ENCODE measurements around the gene LRRC28.

The LRRC28 gene

GRCh38 chr15:99307735-99308134 lies 56.5 kb downstream of the LRRC28 start:
- no peak for DNase-seq

DNA sequence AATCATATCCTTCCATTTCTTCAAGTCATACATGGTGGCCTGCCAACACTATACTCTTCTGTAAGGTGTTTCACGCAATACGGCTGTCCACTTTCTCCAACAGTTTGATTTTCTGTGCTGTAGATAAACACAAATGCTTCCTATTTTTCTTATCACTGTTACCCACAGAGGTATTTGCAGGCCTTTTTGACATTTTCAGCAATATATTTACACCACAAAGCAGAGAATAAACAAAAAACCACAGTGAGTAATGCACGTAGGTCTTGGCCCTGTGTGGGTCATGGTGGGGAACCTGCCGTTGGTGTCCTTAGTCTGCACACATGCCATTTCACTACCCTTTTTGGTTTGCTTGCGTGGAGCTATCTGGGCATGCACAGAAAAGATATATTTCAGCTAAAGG lies 59.5 kb downstream of the LRRC28 start:
- DNase-seq, result no peak

- DNase-seq, result no peak
These were observed 60.9 kb downstream of the LRRC28 start for GRCh38 chr15:99312228-99312627.

- DNase-seq, result no peak
These were observed 61.5 kb downstream of the LRRC28 start for GRCh38 chr15:99312794-99313193.

DNA sequence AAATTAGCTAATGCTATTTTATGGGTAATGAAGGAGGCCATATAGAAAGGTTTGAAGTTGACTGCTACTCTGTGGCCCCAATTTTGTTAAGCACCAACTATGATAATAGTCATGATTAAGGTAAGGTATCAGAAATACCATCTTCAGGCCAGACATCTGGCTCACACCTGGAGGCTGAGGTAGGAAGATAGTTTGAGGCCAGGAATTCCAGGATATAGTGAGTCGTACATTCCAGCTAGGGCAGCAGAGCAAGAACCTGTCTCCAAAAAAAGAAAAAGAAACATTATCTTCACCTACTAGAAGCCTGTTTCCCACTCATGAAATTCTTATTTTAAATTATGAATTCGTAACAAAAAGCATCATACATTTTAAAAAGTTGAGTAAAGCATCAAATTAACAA lies 64.4 kb downstream of the LRRC28 start:
- no peak for DNase-seq

DNA sequence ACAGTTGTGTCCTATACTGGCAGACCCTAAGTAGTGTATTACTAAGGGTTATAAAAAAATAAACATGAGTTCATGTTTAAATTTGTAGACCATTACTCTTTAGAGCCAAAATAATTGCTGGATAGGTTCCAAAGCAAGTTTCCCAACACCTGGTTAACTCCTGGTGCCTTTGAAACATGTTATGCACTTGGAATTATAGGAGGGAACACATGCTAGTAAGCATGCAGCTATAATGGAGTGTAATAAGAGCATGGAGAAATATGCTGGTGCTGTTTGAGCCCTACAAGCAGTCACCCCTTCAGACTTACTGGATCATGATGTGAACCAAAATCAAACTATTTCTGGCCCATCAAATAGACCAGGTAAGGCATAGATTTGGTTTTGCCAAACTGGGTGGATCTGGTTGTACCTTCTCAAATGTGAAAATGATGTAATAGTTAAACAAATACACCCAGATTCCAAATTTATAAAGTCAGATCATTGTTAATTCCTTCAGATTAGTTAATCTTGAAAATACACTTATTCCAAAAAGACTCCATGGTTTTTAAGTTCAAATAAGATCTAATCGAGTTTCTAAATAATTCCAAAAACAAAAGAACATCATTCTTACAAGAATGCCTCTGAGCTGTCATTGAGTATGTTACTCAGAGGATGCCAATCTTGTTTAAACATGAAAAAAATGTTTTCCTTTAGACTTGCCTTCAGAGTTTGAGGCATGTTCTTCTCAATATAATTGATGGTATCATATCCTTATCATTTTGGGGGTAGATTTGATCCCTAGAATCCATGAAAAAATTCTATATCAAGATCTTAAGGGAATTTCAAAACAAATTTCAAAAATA lies 69.3 kb downstream of the LRRC28 start:
- DNase-seq, result no peak

GRCh38 chr15:99321468-99321867 lies 70.2 kb downstream of the LRRC28 start:
- no peak for DNase-seq

- DNase-seq, result no peak
These were observed 71.5 kb downstream of the LRRC28 start for GRCh38 chr15:99322643-99323405.

- DNase-seq, result no peak
These were observed 72.9 kb downstream of the LRRC28 start for GRCh38 chr15:99324082-99324620.

DNA sequence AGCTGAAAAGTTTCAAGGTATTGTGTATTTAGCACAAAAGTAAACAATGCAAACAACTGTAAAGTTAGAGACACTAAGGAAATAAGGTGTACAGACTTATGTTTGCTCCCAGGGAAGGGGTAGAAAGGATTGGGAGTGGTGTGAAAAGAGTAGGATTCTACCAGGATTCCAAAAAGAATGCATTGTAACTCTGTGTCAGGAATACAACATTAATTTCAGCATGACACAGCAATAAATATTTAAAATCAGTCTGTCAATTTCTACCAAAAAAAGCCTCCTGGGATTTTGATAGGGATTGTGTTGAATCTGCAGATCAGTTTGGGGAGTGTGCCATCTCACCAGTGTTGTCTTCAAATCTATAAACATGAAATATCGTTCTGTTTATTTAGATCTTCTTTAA lies 73.4 kb downstream of the LRRC28 start:
- no peak for DNase-seq

DNA sequence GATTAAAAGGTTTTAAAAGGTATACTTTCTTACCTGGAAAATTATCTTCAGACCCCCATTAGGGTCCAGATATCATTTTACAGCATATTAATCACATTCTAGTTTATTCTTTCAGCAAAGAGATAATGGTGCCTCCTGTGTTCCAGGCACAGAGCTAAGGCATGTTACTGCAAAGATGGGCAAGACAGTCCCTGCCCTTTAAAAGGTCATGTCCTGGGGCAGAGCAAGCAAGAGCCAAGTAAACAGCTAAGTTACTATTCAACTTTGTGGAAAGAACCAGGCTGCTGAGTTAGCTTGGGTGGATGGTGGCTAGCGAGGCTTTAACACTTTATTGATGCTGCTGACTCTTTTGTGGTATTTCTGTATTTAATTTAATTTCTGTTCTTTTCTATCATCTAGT lies 75.0 kb downstream of the LRRC28 start:
- DNase-seq, result no peak

- no peak for DNase-seq
These were observed 77.1 kb downstream of the LRRC28 start for GRCh38 chr15:99328106-99329072.

GRCh38 chr15:99331381-99331780 lies 80.1 kb downstream of the LRRC28 start:
- DNase-seq, result no peak

DNA sequence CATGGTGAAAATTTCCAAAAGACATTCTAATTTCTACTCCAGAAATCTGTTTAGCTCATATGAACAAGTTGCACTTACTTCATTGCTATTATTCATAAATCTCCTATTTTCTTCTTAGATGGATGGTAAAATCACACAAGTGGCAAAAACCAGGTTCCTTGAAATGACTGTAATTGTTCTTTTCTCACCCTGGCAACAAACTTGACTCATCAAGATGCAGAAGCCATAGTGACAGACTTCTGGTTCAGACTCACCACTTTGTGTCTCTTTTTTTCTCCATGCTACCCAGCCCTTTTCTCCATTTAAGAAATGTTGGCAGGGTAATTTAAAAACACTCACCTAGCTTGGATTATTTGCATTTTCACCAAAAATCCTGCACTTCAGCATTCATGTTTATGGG lies 82.1 kb downstream of the LRRC28 start:
- no peak for DNase-seq

- no peak for DNase-seq
These were observed 82.7 kb downstream of the LRRC28 start for GRCh38 chr15:99333981-99334380.

DNA sequence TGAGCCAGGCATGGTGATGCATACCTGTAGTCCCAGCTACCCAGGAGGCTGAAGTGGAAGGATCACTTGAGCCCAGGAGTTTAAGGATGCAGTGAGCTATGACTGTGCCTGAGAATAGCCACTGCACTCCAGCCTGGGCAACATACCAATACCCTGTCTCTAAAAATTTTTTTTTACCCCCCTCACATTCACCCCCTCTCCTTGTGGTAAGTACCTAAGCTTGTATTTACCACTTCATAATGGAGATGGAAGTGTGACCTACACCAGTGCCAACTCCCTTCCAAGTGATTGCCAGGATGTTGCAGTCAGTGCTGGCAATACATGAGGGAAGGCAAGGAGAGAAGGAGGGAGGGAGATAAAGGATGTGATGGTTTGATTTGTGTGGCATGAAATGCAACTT lies 84.2 kb downstream of the LRRC28 start:
- no peak for DNase-seq

DNA sequence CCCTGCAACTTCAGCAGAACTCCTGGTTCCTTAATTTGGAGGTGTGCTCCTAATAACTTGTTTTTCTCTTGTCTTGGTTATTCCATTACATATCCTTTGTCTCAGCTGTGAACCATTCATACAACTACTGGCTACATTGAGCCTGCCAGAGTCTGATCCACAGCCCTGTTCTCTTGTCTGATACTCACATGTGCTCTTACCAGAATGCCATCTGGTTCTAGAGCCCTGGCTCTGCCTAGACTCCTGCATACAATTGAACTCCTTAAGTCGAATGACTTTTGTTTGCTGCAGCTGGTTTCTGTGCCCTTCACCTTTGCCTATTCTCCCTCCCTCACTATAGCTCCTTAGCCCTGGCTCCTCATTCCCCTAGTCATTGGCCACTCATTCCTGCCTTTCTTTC lies 85.5 kb downstream of the LRRC28 start:
- DNase-seq, result no peak

GRCh38 chr15:99340347-99340746 lies 89.1 kb downstream of the LRRC28 start:
- DNase-seq, result no peak

DNA sequence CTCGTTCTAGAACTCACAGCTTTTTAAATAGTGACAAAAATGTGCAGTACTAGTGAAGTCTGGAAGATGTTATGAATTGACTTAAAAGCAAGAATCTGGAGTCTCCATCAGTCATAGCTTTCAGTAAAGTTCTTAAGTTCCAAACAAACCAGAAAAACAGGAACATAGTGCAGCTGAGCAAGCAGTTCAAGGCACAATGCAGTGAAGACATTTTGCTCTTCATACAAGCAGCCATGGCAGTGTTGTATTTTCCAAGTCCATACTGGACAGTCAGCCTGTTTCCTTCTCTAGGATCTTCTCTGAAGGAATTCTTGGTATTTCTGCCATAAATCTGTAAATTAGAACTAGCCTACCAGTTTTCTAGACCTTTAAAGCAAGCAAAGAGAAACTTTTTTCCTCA lies 90.5 kb downstream of the LRRC28 start:
- no peak for DNase-seq

GRCh38 chr15:99343208-99343607 lies 91.9 kb downstream of the LRRC28 start:
- DNase-seq, result no peak

DNA sequence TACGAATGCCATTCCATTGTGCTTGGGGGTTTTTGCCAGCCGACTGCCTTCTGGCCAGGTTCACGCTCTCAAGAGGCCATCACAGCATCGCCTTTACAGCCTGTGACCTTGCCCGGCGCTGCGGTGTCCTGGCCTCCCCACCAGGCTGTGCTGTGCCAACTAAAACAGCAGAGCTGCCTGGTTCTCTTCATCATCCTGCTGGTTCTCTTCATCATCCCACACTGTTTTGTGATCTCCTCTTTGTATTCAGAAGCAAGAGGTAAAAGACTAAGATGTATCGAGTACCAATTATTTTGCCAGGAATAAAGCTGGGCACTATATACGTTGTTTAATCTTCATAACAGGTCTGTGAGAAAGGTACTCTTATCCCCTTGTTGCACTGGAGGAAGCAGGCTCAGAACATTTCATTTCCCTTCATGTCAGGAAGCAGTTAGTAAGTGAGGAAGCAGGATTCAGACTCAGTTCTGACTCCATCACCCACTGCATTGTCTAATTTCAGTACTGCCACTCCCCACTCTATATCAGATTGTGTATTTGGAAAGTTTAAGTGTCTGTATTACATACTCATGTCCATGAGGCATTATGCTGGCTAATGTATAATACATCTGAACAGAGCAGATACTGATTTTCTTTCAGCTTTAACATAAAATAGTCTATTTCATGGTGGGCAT lies 92.7 kb downstream of the LRRC28 start:
- peak; percentile 61 for DNase-seq

DNA sequence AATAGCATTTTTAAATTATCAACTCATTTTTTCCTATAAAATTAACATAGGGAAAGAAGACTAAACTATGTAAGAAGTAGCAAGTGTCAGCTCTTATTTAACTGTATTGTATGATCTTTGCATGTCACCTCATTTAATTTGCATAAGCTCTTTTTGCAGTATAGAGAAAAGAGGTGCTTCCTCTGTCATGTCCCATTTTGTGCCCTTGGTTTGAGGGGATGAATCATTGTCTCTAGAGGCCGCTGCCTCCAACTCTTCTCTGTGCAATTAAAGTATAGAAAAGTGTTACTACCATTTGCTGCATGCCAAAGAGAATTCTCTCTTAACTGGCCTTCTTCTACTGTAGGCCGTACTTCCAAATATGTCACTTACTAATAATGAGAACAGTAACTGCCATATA lies 93.4 kb downstream of the LRRC28 start:
- no peak for DNase-seq

All from activated CD8-positive, alpha-beta memory T cell treated with anti-CD3 and anti-CD28 coated beads, Interleukin-2, amount 50 U/mL, for 48 hours (primary cell).